Stimulated activated CD4-positive, alpha-beta T cell treated with anti-CD3 and anti-CD28 coated beads, TNF-alpha, amount 100 ng/mL, for 48 hours (primary cell): Measurements from ENCODE around the gene DUS2.
"Not testable (repeated sequence)": the region's sequence is repeated elsewhere in the genome, so short reads cannot be mapped to it uniquely, and the experiment has no call there.

Experiments
- DNase-seq, 3 donors: peaks; one replicate each; pipeline ENCODE4 v3.0.0-alpha.2; 2020; ENCODE audit warnings: low read depth in 3 of 3

DUS2 gene

GRCh38 chr16:68091380-68092261 is 68.5 kb downstream of the DUS2 start:
- no peak for DNase-seq

GRCh38 chr16:68092275-68092674 is 69.2 kb downstream of the DUS2 start:
- not testable (repeated sequence) for DNase-seq

- no peak for DNase-seq
Observed at GRCh38 chr16:68093816-68094613, 70.9 kb downstream of the DUS2 start.

GRCh38 chr16:68094614-68094934 is 71.5 kb downstream of the DUS2 start:
- no peak for DNase-seq

- DNase-seq, result no peak
Observed at GRCh38 chr16:68096491-68096890, 73.4 kb downstream of the DUS2 start.

GRCh38 chr16:68097088-68097487 is 74.0 kb downstream of the DUS2 start:
- no peak for DNase-seq

GRCh38 chr16:68097895-68098294 is 74.8 kb downstream of the DUS2 start:
- no peak for DNase-seq

GRCh38 chr16:68100488-68100887 is 77.4 kb downstream of the DUS2 start:
- no peak for DNase-seq

- no peak for DNase-seq
Observed at GRCh38 chr16:68105611-68106010, 82.5 kb downstream of the DUS2 start.

GRCh38 chr16:68107230-68107928 is 84.3 kb downstream of the DUS2 start:
- not testable (repeated sequence) for DNase-seq

- not testable (repeated sequence) for DNase-seq
Observed at GRCh38 chr16:68109156-68109555, 86.1 kb downstream of the DUS2 start.

GRCh38 chr16:68110611-68111010 is 87.5 kb downstream of the DUS2 start:
- DNase-seq, result not testable (repeated sequence)

GRCh38 chr16:68111379-68111778 is 88.3 kb downstream of the DUS2 start:
- no peak for DNase-seq

- DNase-seq, result no peak
Observed at GRCh38 chr16:68113059-68113761, 90.1 kb downstream of the DUS2 start.

GRCh38 chr16:68113765-68114240 is 90.7 kb downstream of the DUS2 start:
- DNase-seq, result no peak

- not testable (repeated sequence) for DNase-seq
Observed at GRCh38 chr16:68114939-68115338, 91.9 kb downstream of the DUS2 start.

- DNase-seq, result no peak
Observed at GRCh38 chr16:68115851-68116250, 92.8 kb downstream of the DUS2 start.

GRCh38 chr16:68116256-68116867 is 93.3 kb downstream of the DUS2 start:
- DNase-seq, result no peak

GRCh38 chr16:68117884-68118283 is 94.8 kb downstream of the DUS2 start:
- no peak for DNase-seq

GRCh38 chr16:68118954-68119353 is 95.9 kb downstream of the DUS2 start:
- DNase-seq, result not testable (repeated sequence)

GRCh38 chr16:68120496-68120895 is 97.4 kb downstream of the DUS2 start:
- DNase-seq, result not testable (repeated sequence)
